H9 (cell line): Measurements from ENCODE around the gene TNFSF9. TPM values are rescaled to one million over a fixed set of nuclear protein-coding genes. Genes with fewer than 3 reads are reported as not detected.

ENCODE experiments used
- DNase-seq: peaks from one replicate; pipeline ENCODE4 v3.0.0-alpha.2; 2017
- H2AFZ ChIP-seq: one replicate; pipeline ENCODE4 v1.6.1; 2013; ENCODE audit warnings: mild to moderate bottlenecking, low read length, control low read depth, moderate library complexity
- H2AK5ac ChIP-seq: 2 replicates; pipeline ENCODE4 v1.6.1; 2013; ENCODE audit warnings: low read length, control low read depth, mixed read lengths; ENCODE audit not compliant: insufficient read length
- H2BK120ac ChIP-seq: one replicate; pipeline ENCODE4 v1.6.1; 2013; ENCODE audit warnings: low read depth, mild to moderate bottlenecking, low read length, control low read depth, inconsistent platforms; ENCODE audit not compliant: poor library complexity, severe bottlenecking
- H2BK12ac ChIP-seq: 2 replicates; pipeline ENCODE4 v1.6.1; 2013; ENCODE audit warnings: low read length, control low read depth, mixed read lengths, low read depth; ENCODE audit not compliant: insufficient read length
- H2BK15ac ChIP-seq: 2 replicates; pipeline ENCODE4 v1.6.1; 2013; ENCODE audit warnings: low read depth, low read length, control low read depth
- H2BK20ac ChIP-seq: one replicate; pipeline ENCODE4 v1.6.1; 2013; ENCODE audit warnings: low read depth, mild to moderate bottlenecking, low read length, control low read depth, inconsistent platforms; ENCODE audit not compliant: poor library complexity, severe bottlenecking
- H2BK5ac ChIP-seq: 2 replicates; pipeline ENCODE4 v1.6.1; 2013; ENCODE audit warnings: low read length, control low read depth, mixed read lengths; ENCODE audit not compliant: insufficient read length
- H3K14ac ChIP-seq: 2 replicates; pipeline ENCODE4 v1.6.1; 2013; ENCODE audit warnings: low read length, control low read depth; ENCODE audit not compliant: insufficient read depth
- H3K18ac ChIP-seq: 2 replicates; pipeline ENCODE4 v1.6.1; 2013; ENCODE audit warnings: low read depth, mild to moderate bottlenecking, mixed read lengths, low read length, control low read depth; ENCODE audit not compliant: insufficient read length
- H3K23ac ChIP-seq: 2 replicates; pipeline ENCODE4 v1.6.1; 2013; ENCODE audit warnings: low read length, control low read depth, mixed read lengths, low read depth; ENCODE audit not compliant: insufficient read length
- H3K23me2 ChIP-seq: 2 replicates; pipeline ENCODE4 v1.6.1; 2013; ENCODE audit warnings: low read depth, mild to moderate bottlenecking, mixed read lengths, low read length, control low read depth; ENCODE audit not compliant: insufficient read length, poor library complexity, severe bottlenecking
- H3K27ac ChIP-seq: 2 replicates; pipeline ENCODE4 v1.5.1; 2013; ENCODE audit warnings: low read length, control low read depth, mixed read lengths, low read depth; ENCODE audit not compliant: insufficient read length
- H3K27me3 ChIP-seq: 2 replicates; pipeline ENCODE4 v1.6.1; 2013; ENCODE audit warnings: low read length, control low read depth, inconsistent platforms; ENCODE audit not compliant: insufficient read depth
- H3K4ac ChIP-seq: 2 replicates; pipeline ENCODE4 v1.6.1; 2013; ENCODE audit warnings: low read depth, mild to moderate bottlenecking, control low read depth, inconsistent platforms, low read length, moderate library complexity
- H3K4me1 ChIP-seq: 2 replicates; pipeline ENCODE4 v1.6.1; 2013; ENCODE audit warnings: low read length, control low read depth, inconsistent platforms; ENCODE audit not compliant: insufficient read depth
- H3K4me2 ChIP-seq: 2 replicates; pipeline ENCODE4 v1.6.1; 2013; ENCODE audit warnings: low read length, control low read depth, mixed read lengths; ENCODE audit not compliant: insufficient read length, insufficient read depth
- H3K56ac ChIP-seq: 2 replicates; pipeline ENCODE4 v1.6.1; 2013; ENCODE audit warnings: low read depth, mild to moderate bottlenecking, mixed read lengths, low read length, control low read depth; ENCODE audit not compliant: insufficient read length
- H3K79me1 ChIP-seq: 2 replicates; pipeline ENCODE4 v1.6.1; 2013; ENCODE audit warnings: low read depth, mild to moderate bottlenecking, moderate library complexity, low read length, control low read depth, inconsistent platforms; ENCODE audit not compliant: insufficient read depth, poor library complexity, severe bottlenecking
- H3K79me2 ChIP-seq: 2 replicates; pipeline ENCODE4 v1.6.1; 2013; ENCODE audit warnings: low read length, control low read depth, inconsistent platforms; ENCODE audit not compliant: insufficient read depth
- H3K9ac ChIP-seq: 2 replicates; pipeline ENCODE4 v1.6.1; 2013; ENCODE audit warnings: low read length, control low read depth, mixed read lengths; ENCODE audit not compliant: insufficient read length; ENCODE audit errors: extremely low read depth
- H3K9me3 ChIP-seq: one replicate; pipeline ENCODE4 v1.6.1; 2013; ENCODE audit warnings: low read depth, low read length, inconsistent platforms; ENCODE audit not compliant: control insufficient read depth
- H3T11ph ChIP-seq: one replicate; pipeline ENCODE4 v1.6.1; 2013; ENCODE audit warnings: mild to moderate bottlenecking, low read length, control low read depth, inconsistent platforms
- H4K20me1 ChIP-seq: one replicate; pipeline ENCODE4 v1.6.1; 2013; ENCODE audit not compliant: control insufficient read depth, insufficient read length, insufficient read depth
- H4K5ac ChIP-seq: 2 replicates; pipeline ENCODE4 v1.6.1; 2013; ENCODE audit warnings: low read depth, mild to moderate bottlenecking, mixed read lengths, low read length, control low read depth; ENCODE audit not compliant: insufficient read length
- H4K8ac ChIP-seq: replicated peaks from 2 replicates; pipeline ENCODE4 v1.6.1; 2013; ENCODE audit warnings: low read length, control low read depth, mixed read lengths, low read depth; ENCODE audit not compliant: insufficient read length
- H4K91ac ChIP-seq: 2 replicates; pipeline ENCODE4 v1.6.1; 2013; ENCODE audit warnings: low read depth, mild to moderate bottlenecking, moderate library complexity, mixed read lengths, low read length, control low read depth; ENCODE audit not compliant: insufficient read length
- H3K27ac Mint-ChIP-seq, 3 experiments: 2 replicates in 2 of 3; 3 replicates in 1 of 3; pipeline ENCODE4 v1.8.0; 2020 to 2021; ENCODE audit warnings: mixed read lengths in 3 of 3, mild to moderate bottlenecking in 1 of 3, moderate library complexity in 1 of 3
- H3K27me3 Mint-ChIP-seq: 2 replicates; pipeline ENCODE4 v1.8.0; 2021; ENCODE audit warnings: low read depth, mild to moderate bottlenecking, moderate library complexity, mixed read lengths
- H3K36me3 Mint-ChIP-seq, 3 experiments: 2 replicates in 2 of 3; 3 replicates in 1 of 3; pipeline ENCODE4 v1.8.0; 2020 to 2021; ENCODE audit warnings: low read depth in 3 of 3, mixed read lengths in 3 of 3; ENCODE audit not compliant: insufficient read depth in 1 of 3
- H3K4me1 Mint-ChIP-seq, 2 experiments: 2 replicates each; pipeline ENCODE4 v1.8.0; 2020; ENCODE audit warnings: mixed read lengths in 2 of 2
- H3K4me3 Mint-ChIP-seq, 2 experiments: 2 replicates in 1 of 2; 3 replicates in 1 of 2; pipeline ENCODE4 v1.8.0; 2020 to 2021; ENCODE audit warnings: mild to moderate bottlenecking in 2 of 2, mixed read lengths in 2 of 2, moderate library complexity in 1 of 2
- H3K9me3 Mint-ChIP-seq, 2 experiments: 2 replicates in 1 of 2; 3 replicates in 1 of 2; pipeline ENCODE4 v1.8.0; 2020; ENCODE audit warnings: mild to moderate bottlenecking in 2 of 2, mixed read lengths in 2 of 2, moderate library complexity in 1 of 2
- WGBS: extraction: QIAGEN DNeasy Blood & Tissue Kit; methylation state at CpG from one replicate; pipeline ENCODE4 v1.1.7; 2013; ENCODE audit warnings: missing lambda C conversion rate, low lambda C conversion rate, mixed read lengths; ENCODE audit not compliant: insufficient read length; ENCODE audit errors: extremely low coverage; 5-methylcytosine and 5-hydroxymethylcytosine counted together
- total RNA-seq: library from RNA; stranded (reverse); gene quantifications from 2 replicates; pipeline ENCODE4 v1.2.1, GENCODE V29; 2021
- TF ChIP-seq, protein P1 (sequence below): fragments of 200-600 bp; sonication (generic); conservative IDR thresholded peaks from 3 replicates; pipeline ENCODE4 v1.8.0; 2021; ENCODE audit warnings: antibody characterized with exemption, mild to moderate bottlenecking

Gene TNFSF9
- total RNA-seq, 1 experiment from 2014 or later = 1.9 TPM

DNA sequence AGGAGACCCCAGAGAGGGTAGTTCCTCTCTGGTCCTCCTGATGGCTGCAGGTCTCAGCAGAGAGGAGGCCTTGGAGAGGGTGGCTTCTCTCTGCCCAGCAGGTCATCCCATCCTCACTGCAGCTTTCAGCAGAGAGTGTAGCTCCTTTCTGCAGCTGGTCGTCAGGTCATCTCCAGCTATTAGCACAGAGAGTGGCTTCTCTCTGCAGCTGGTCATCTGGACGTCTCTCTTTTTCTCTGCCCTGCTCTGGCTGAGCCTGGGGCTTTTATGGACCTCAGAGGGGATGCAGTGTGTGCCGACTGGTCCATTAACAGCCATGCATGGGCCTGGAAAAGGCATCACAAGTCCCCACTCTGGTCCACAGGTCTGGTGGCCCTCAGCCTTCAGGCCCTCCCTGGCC lies 20.3 kb downstream of the TNFSF9 start:
- Mint-ChIP-seq H3K9me3 (peaks cover 18 to 22% of the 10 kb centered on the region in 2 experiments), H3K4me3 (no peak overlapping the region), H3K27me3 (peaks cover 15% of the 10 kb centered on the region), H3K4me1 (peaks cover 9 to 11% of the 10 kb centered on the region in 2 experiments), H3K36me3 (no peaks in the 10 kb centered on the region; a peak in 3 of 7 replicates), H3K27ac (no peak overlapping the region; a peak in 1 of 7 replicates)
- TF ChIP-seq, protein P1, sequence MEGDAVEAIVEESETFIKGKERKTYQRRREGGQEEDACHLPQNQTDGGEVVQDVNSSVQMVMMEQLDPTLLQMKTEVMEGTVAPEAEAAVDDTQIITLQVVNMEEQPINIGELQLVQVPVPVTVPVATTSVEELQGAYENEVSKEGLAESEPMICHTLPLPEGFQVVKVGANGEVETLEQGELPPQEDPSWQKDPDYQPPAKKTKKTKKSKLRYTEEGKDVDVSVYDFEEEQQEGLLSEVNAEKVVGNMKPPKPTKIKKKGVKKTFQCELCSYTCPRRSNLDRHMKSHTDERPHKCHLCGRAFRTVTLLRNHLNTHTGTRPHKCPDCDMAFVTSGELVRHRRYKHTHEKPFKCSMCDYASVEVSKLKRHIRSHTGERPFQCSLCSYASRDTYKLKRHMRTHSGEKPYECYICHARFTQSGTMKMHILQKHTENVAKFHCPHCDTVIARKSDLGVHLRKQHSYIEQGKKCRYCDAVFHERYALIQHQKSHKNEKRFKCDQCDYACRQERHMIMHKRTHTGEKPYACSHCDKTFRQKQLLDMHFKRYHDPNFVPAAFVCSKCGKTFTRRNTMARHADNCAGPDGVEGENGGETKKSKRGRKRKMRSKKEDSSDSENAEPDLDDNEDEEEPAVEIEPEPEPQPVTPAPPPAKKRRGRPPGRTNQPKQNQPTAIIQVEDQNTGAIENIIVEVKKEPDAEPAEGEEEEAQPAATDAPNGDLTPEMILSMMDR = no peak
- Histone ChIP-seq H3K23ac (no peak overlapping the region), H2BK120ac (no peak overlapping the region), H3K79me2 (no peaks in the 10 kb centered on the region), H3K14ac (no peak overlapping the region), H3K4me1 (no peaks in the 10 kb centered on the region), H3K23me2 (no peaks in the 10 kb centered on the region), H3K79me1 (no peaks in the 10 kb centered on the region), H3K56ac (no peak overlapping the region), H3K27ac (no peak overlapping the region), H2BK5ac (no peak overlapping the region), H3K4ac (no peak overlapping the region), H2BK15ac (no peak overlapping the region), H3K9me3 (no peaks in the 10 kb centered on the region), H3K18ac (no peak overlapping the region), H3K27me3 (no peaks in the 10 kb centered on the region), H4K91ac (no peak overlapping the region), H2AFZ (no peak overlapping the region), H3T11ph (no peak overlapping the region), H3K4me2 (no peak overlapping the region), H4K20me1 (no peaks in the 10 kb centered on the region), H4K5ac (no peak overlapping the region), H2AK5ac (no peak overlapping the region), H2BK12ac (no peak overlapping the region), H4K8ac (no peak overlapping the region), H3K9ac (no peak overlapping the region), H2BK20ac (no peak overlapping the region)
- DNase-seq = no peak
- no CpG with 5 or more reads among the region's 3 CpGs for WGBS
